Brain microvascular endothelial cell (primary cell): ENCODE data around the gene ACLY.

ENCODE experiments used
- DNase-seq: peaks from one replicate; pipeline ENCODE4 v3.0.0-alpha.2; 2020
- H3K27ac ChIP-seq: fragments of 250-450 bp; sonication (Bioruptor Pico); 2 replicates; pipeline ENCODE4 v1.5.1; 2020; ENCODE audit warnings: mild to moderate bottlenecking, moderate library complexity
- H3K27me3 ChIP-seq: fragments of 250-450 bp; sonication (Bioruptor Pico); replicated peaks from 2 replicates; pipeline ENCODE4 v1.5.1; 2020; ENCODE audit warnings: mild to moderate bottlenecking
- H3K36me3 ChIP-seq: fragments of 250-450 bp; sonication (Bioruptor Pico); replicated peaks from 2 replicates; pipeline ENCODE4 v1.5.1; 2020; ENCODE audit warnings: mild to moderate bottlenecking
- H3K4me3 ChIP-seq: 2 replicates; pipeline ENCODE4 v1.5.1; 2011; ENCODE audit warnings: low read depth, mild to moderate bottlenecking, control low read depth, low read length, moderate library complexity
- in situ Hi-C: cut with HindIII; loops from 2 replicates; pipeline ENCODE4 v1.10.0; 2017; ENCODE audit warnings: low sequenced_read_pairs, low pct_ligation_motif_present
- TF ChIP-seq, protein P1 (sequence below): IDR thresholded peaks from 2 replicates; pipeline ENCODE4 v1.5.1; 2011; ENCODE audit warnings: low read depth, mild to moderate bottlenecking, moderate library complexity, low read length, control low read depth, inconsistent platforms; ENCODE audit errors: missing control alignments

ACLY gene

DNA sequence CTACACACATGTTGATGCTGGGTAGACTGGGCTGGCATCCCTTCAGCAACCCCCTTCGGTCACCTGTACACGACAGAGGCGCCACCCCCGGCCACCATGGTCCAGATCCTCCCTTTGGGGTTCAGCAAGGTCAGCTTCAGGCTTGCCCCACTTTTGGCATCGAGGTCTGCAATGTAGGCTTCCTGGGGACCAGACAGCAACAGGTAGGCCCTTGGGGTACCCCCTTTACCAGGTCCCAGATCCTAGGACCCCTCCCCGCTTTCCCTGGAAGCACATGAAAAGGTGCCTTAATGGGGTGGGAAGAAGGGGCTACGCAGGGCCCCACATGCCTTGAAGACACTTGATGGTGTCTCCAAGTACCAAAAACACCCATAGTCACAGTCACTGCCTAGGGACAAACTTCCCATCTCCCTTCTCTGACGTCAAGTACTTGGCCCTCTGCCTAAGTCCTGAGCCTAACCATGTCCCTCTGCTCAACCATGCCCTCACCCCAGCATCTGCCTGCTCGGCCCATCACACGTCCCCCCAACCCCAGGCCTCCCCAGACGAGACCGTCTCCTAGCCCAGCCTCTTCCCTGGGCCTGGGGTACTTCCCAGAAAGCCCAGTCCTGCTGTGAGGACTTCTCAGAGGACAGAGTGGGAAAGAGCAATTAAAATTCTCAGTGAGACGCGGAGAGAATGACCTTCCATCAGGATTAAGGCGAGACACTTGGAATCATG is 12.1 kb downstream of the ACLY start:
- in situ Hi-C loops = no loop called here
- no peak for DNase-seq
- Histone ChIP-seq H3K36me3 (peaks cover 92% of the 10 kb centered on the region), H3K27ac (no peak overlapping the region), H3K4me3 (no peak overlapping the region), H3K27me3 (no peaks in the 10 kb centered on the region)
- TF ChIP-seq, protein P1, sequence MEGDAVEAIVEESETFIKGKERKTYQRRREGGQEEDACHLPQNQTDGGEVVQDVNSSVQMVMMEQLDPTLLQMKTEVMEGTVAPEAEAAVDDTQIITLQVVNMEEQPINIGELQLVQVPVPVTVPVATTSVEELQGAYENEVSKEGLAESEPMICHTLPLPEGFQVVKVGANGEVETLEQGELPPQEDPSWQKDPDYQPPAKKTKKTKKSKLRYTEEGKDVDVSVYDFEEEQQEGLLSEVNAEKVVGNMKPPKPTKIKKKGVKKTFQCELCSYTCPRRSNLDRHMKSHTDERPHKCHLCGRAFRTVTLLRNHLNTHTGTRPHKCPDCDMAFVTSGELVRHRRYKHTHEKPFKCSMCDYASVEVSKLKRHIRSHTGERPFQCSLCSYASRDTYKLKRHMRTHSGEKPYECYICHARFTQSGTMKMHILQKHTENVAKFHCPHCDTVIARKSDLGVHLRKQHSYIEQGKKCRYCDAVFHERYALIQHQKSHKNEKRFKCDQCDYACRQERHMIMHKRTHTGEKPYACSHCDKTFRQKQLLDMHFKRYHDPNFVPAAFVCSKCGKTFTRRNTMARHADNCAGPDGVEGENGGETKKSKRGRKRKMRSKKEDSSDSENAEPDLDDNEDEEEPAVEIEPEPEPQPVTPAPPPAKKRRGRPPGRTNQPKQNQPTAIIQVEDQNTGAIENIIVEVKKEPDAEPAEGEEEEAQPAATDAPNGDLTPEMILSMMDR = no peak

- Histone ChIP-seq H3K36me3 (peaks cover 93% of the 10 kb centered on the region), H3K4me3 (no peak overlapping the region), H3K27ac (no peak overlapping the region), H3K27me3 (no peaks in the 10 kb centered on the region)
- in situ Hi-C loops = no loop called here
- TF ChIP-seq, protein P1 = no peak
- DNase-seq = no peak
These were observed 13.6 kb downstream of the ACLY start for GRCh38 chr17:41905172-41905571.

GRCh38 chr17:41904242-41904841 is 14.4 kb downstream of the ACLY start:
- TF ChIP-seq, protein P1 = no peak
- peaks cover 89% of the 10 kb centered on the region for H3K36me3 ChIP-seq
- H3K27ac ChIP-seq = no peak overlapping the region
- no peak overlapping the region for H3K4me3 ChIP-seq
- H3K27me3 ChIP-seq = no peaks in the 10 kb centered on the region
- DNase-seq = no peak
- in situ Hi-C loops = no loop called here

DNA sequence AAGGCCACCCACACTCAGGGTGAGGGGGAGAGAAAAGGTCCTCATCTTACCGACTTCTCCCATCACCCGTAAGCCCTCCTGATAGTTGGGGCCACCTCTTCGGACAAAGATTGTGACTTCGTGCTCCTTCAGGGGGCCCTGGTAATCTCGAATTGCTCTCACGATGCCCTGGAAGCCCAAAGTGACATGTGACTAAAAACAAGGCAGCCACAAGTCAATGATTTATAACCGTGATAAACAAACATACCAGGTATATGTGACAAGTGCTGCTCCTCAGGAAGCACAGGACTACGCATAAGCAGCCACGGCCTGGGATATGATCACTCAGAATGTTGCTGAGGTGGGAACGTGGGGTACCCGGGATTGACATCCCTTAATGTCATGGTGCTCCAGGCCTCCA is 17.1 kb downstream of the ACLY start:
- H3K27ac ChIP-seq = no peak overlapping the region
- no peaks in the 10 kb centered on the region for H3K27me3 ChIP-seq
- in situ Hi-C loops = no loop called here
- no peak for DNase-seq
- H3K4me3 ChIP-seq = no peak overlapping the region
- H3K36me3 ChIP-seq = peaks cover 89% of the 10 kb centered on the region
- TF ChIP-seq, protein P1 = no peak

DNA sequence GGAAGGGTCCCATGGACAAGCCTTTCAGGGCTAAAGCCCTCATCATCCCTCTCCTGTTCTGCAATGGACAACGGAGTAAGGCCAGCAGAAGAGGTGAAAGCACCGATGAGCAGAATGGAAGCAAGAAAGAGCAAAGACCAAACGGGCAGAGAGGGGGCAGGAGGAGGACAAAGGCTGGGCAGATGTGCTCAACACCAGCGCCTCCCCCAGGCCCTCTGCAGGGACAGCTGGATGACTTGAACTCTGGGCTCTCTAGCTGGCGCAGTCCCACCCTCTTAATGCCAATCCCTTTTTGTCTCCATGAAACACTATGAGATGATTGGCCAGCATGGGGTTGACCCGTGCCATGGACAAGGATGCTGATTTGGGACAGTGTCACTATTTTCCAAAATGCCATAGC is 22.0 kb downstream of the ACLY start:
- in situ Hi-C loops = no loop called here
- Histone ChIP-seq H3K27ac (no peak overlapping the region), H3K27me3 (no peaks in the 10 kb centered on the region), H3K36me3 (peaks cover 85% of the 10 kb centered on the region), H3K4me3 (no peak overlapping the region)
- no peak for DNase-seq
- TF ChIP-seq, protein P1 = peak; percentile 17

DNA sequence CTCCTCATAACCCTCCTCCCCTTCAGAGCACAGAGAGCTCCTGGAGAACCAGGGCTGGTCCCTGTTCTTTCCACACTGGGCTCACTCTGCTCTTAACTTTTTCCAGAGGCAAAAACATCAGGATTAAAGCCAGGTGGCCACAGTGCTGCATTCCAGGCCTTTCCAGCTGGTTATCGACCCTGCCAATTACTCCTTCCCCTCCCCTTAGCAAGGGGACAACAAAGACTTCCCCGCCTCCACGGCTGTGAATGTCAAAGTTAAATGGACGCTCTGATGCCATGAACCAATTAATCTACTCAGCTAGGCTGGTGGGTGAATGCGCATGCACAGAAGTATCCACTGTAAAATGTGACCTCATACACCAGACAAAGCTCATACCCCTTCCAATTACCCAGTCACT is 23.1 kb downstream of the ACLY start:
- H3K36me3 ChIP-seq = peaks cover 85% of the 10 kb centered on the region
- H3K27me3 ChIP-seq = no peaks in the 10 kb centered on the region
- H3K4me3 ChIP-seq = no peak overlapping the region
- TF ChIP-seq, protein P1 = no peak
- in situ Hi-C loops = no loop called here
- DNase-seq = no peak
- H3K27ac ChIP-seq = peak overlapping the region; percentile 25
